OCI-LY3 (cell line): ENCODE data around the gene PROSER3.

Experiments used
- EZH2phosphoT487 ChIP-seq: fragments of 200-600 bp; shearing (Covaris generic); IDR thresholded peaks from 2 replicates; pipeline ENCODE4 v1.6.1; 2018; ENCODE audit warnings: antibody characterized with exemption, mixed run types, low read depth
- TF ChIP-seq, protein P1 (sequence below): fragments of 200-600, 300-600 bp; sonication (generic); IDR thresholded peaks from 2 replicates; pipeline ENCODE4 v1.5.1; 2014; ENCODE audit warnings: antibody characterized with exemption, low read length, low read depth

DNA sequence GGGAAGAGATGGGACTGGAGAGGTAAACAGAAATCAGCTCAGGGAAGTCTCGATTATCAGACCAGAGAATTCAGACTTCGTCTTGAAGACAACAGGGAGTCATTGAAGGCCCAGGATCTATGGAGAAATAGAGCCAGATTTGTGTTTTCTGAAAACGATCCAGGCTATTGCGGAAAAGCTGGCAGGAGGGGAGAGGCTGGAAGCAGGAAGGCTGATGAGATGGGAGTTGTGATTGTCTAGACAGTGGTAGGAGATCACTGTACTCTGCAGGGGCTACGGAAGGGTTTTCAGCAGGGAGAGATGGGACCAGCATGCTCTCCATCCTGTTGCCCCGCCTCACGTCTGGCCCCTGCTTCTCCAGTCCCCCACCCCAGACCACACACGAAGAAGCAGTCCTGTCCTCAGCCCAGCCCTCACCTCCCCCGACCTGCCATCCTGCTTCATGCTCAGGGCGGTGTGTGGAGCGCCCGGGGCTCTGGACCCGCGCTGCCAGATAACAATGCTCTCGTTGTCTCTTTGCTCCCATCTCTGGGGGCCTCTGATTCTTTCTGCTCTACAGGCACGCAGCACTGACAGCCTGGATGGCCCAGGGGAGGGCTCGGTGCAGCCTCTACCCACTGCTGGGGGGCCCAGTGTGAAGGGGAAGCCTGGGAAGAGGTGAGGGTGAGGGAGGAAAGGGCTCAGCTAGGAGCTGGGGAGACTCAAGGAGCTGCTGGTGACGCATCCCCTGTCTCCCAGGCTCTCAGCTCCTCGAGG lies 19.3 kb downstream of the PROSER3 start:
- TF ChIP-seq, protein P1, sequence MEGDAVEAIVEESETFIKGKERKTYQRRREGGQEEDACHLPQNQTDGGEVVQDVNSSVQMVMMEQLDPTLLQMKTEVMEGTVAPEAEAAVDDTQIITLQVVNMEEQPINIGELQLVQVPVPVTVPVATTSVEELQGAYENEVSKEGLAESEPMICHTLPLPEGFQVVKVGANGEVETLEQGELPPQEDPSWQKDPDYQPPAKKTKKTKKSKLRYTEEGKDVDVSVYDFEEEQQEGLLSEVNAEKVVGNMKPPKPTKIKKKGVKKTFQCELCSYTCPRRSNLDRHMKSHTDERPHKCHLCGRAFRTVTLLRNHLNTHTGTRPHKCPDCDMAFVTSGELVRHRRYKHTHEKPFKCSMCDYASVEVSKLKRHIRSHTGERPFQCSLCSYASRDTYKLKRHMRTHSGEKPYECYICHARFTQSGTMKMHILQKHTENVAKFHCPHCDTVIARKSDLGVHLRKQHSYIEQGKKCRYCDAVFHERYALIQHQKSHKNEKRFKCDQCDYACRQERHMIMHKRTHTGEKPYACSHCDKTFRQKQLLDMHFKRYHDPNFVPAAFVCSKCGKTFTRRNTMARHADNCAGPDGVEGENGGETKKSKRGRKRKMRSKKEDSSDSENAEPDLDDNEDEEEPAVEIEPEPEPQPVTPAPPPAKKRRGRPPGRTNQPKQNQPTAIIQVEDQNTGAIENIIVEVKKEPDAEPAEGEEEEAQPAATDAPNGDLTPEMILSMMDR, result no peak
- no peak for TF ChIP-seq EZH2phosphoT487
